ENCODE results near the gene SLC26A9. TPM values are rescaled to one million over a fixed set of nuclear protein-coding genes. Genes with fewer than 3 reads are reported as not detected.
"Not testable (repeated sequence)": the region's sequence is repeated elsewhere in the genome, so short reads cannot be mapped to it uniquely, and the experiment has no call there.

The SLC26A9 gene
- polyA plus RNA-seq, 1 experiment, result not detected

DNA sequence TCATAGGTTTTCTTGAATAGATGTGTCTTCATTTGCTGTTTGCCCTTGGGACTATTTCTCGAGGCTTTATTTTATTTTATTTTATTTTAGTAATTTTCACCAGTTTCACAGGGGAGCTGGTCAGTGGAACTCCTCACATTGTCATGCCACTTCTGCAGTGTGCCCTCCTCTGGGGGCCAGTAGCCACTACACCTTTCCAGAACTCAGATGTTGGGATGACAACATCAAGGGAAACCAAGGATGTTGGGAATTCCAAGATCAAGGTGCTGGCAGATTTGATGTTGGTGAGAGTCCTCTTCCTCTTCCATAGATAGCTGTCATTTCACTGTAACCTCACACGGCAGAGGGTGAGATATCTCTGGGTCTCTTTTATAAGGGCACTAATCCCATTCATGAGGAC, 35.5 kb downstream of the SLC26A9 start:
- ChIA-PET CTCF (interaction anchor here (0.9 to 3.7 kb wide), 17 partner anchors 10 to 316 kb away, joined by 3 to 61 read pairs (median 5); no protein-coding TSS in a partner anchor), POLR2A (no interaction called here)
- no peak for DNase-seq (ENCODE audit: low read depth)
- Histone ChIP-seq H3K4me3 (ENCODE audit: low read depth, low read length) (no peak overlapping the region), H3K27me3 (ENCODE audit: control insufficient read depth, insufficient read depth, low read length) (no peaks in the 10 kb centered on the region), H3K36me3 (ENCODE audit: control insufficient read depth, insufficient read depth, low read length) (no peaks in the 10 kb centered on the region)
- TF ChIP-seq, protein P1, sequence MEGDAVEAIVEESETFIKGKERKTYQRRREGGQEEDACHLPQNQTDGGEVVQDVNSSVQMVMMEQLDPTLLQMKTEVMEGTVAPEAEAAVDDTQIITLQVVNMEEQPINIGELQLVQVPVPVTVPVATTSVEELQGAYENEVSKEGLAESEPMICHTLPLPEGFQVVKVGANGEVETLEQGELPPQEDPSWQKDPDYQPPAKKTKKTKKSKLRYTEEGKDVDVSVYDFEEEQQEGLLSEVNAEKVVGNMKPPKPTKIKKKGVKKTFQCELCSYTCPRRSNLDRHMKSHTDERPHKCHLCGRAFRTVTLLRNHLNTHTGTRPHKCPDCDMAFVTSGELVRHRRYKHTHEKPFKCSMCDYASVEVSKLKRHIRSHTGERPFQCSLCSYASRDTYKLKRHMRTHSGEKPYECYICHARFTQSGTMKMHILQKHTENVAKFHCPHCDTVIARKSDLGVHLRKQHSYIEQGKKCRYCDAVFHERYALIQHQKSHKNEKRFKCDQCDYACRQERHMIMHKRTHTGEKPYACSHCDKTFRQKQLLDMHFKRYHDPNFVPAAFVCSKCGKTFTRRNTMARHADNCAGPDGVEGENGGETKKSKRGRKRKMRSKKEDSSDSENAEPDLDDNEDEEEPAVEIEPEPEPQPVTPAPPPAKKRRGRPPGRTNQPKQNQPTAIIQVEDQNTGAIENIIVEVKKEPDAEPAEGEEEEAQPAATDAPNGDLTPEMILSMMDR (IDR thresholded peaks at IDR 0.05; ENCODE audit: insufficient read depth, low read depth, low read length), result peak; percentile 76

DNA sequence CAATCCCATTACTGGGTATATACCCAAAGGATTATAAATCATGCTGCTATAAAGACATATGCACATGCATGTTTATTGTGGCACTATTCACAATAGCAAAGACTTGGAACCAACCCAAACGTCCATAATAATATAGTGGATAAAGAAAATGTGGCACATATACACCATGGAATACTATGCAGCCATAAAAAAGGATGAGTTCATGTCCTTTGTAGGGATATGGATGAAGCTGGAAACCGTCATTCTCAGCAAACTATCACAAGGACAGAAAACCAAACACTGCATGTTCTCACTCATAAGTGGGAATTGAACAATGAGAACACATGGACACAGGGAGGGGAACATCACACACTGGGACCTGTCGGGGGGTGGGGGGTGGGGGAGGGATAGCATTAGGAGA, 38.2 kb downstream of the SLC26A9 start:
- H3K4me3 ChIP-seq (ENCODE audit: low read depth, low read length); DNase-seq (ENCODE audit: low read depth); H3K27me3 ChIP-seq (ENCODE audit: control insufficient read depth, insufficient read depth, low read length); H3K36me3 ChIP-seq (ENCODE audit: control insufficient read depth, insufficient read depth, low read length); POLR2A ChIA-PET: not testable (repeated sequence)
- CTCF ChIA-PET, result interaction anchor here (3.7 kb wide), 1 partner anchor 113 kb away, joined by 61 read pairs; no protein-coding TSS in a partner anchor

DNA sequence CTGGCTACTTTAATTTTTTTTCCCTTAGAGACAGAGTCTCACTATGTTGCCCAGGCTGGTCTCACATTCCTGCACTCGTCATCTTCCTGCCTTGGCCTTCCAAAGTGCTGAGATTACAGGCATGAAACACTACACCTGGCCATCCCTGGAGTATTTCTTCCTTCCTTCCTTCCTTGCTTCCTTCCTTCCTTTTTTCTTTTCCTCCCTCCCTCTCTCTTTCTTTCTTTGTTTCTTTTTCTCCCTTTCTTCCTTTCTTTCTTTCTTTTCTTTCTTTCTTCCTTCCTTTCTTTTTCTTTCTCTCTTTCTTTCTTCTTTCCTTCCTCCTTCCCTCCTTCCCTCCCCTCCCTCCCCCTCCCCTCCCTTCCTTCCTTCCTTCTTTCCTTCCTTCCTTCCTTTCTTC, 46.9 kb downstream of the SLC26A9 start:
- TF ChIP-seq, protein P1 (IDR thresholded peaks at IDR 0.05; ENCODE audit: insufficient read depth, low read depth, low read length), result no peak
- CTCF ChIA-PET, result interaction anchor here (3.2 kb wide), 1 partner anchor 12 kb away, joined by 11 read pairs; no protein-coding TSS in a partner anchor
- H3K4me3 ChIP-seq (ENCODE audit: low read depth, low read length), result no peak overlapping the region
- POLR2A ChIA-PET, result no interaction called here
- DNase-seq (ENCODE audit: low read depth), result no peak
- peaks cover 1% of the 10 kb centered on the region; the same call in 1 of the 2 replicates for H3K36me3 ChIP-seq (ENCODE audit: control insufficient read depth, insufficient read depth, low read length)
- no peaks in the 10 kb centered on the region for H3K27me3 ChIP-seq (ENCODE audit: control insufficient read depth, insufficient read depth, low read length)

DNA sequence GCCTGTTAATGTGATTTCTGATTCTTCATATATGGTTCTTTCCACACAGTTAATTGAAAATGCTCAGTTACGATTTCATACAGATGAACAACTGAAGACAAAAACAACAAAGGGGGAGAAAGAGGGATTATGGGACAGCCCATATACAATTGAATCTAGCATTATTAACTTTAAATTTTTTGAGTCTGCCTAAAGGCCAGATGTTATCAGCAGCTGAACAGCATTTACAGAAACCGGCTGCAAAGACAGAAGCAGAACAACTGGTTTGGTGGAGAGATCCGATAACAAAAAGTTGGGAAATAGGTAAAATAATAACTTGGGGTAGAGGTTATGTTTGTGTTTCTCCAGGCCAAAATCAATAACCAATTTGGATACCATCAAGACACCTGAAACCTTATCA, 49.1 kb downstream of the SLC26A9 start:
- H3K36me3 ChIP-seq (ENCODE audit: control insufficient read depth, insufficient read depth, low read length); H3K4me3 ChIP-seq (ENCODE audit: low read depth, low read length); POLR2A ChIA-PET; H3K27me3 ChIP-seq (ENCODE audit: control insufficient read depth, insufficient read depth, low read length); DNase-seq (ENCODE audit: low read depth): not testable (repeated sequence)
- CTCF ChIA-PET, result interaction anchor here (1.6 kb wide), 1 partner anchor 235 kb away, joined by 3 read pairs; no protein-coding TSS in a partner anchor

DNA sequence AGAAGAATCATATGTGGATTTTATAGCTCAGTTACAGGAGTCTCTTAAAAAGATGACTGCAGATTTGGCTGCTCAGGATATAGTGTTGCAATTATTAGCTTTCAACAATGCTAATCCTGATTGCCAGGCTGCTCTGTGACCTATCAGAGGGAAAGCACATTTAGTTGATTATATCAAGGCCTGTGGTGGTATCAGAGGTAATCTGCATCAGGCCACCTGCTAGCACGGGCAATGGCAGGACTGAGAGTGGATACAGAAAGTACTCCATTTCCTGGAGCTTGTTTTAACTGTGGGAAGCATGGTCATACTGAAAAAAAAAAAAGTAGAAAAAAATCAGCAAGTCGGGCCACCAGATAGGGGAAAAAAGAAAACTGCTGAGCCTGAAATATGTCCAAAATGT, 51.1 kb downstream of the SLC26A9 start:
- H3K27me3 ChIP-seq (ENCODE audit: control insufficient read depth, insufficient read depth, low read length); H3K4me3 ChIP-seq (ENCODE audit: low read depth, low read length); POLR2A ChIA-PET; H3K36me3 ChIP-seq (ENCODE audit: control insufficient read depth, insufficient read depth, low read length); DNase-seq (ENCODE audit: low read depth): not testable (repeated sequence)
- CTCF ChIA-PET, result interaction anchor here (0.7 to 2.2 kb wide), 6 partner anchors 14 to 101 kb away, joined by 3 to 9 read pairs (median 4); no protein-coding TSS in a partner anchor

DNA sequence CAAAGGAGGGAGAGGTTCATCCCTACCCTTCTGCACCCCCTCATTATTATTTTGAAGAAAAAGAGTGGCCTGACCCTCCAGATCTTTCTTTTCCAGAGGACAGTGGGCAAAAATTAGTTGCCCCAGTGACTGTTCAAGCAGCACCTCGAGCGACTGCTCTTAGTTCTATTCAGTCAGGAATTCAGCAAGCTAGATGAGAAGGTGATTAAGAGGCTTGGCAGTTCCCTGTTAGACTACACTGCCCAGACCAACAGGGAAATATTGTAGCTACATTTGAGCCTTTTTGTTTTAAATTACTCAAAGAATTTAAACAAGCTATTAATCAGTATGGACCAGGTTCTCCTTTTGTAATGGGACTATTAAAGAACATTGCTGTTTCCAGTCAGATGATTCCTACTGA, 51.8 kb downstream of the SLC26A9 start:
- H3K36me3 ChIP-seq (ENCODE audit: control insufficient read depth, insufficient read depth, low read length); H3K4me3 ChIP-seq (ENCODE audit: low read depth, low read length); DNase-seq (ENCODE audit: low read depth); POLR2A ChIA-PET; H3K27me3 ChIP-seq (ENCODE audit: control insufficient read depth, insufficient read depth, low read length): not testable (repeated sequence)
- CTCF ChIA-PET, result interaction anchor here (0.8 to 2.2 kb wide), 7 partner anchors 15 to 299 kb away, joined by 3 to 9 read pairs (median 5); no protein-coding TSS in a partner anchor

DNA sequence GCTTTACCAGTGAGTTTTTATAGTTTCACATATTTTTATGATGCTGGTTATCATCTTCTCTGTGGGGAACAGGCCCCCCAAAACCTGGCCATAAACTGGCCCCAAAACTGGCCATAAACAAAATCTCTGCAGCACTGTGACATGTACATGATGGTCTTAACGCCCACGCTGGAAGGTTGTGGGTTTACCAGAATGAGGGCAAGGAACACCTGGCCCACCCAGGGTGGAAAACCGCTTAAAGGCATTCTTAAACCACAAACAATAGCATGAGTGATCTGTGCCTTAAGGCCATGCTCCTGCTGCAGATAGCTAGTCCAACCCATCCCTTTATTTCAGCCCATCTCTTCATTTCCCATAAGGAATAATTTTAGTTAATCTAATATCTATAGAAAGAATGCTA, 52.6 kb downstream of the SLC26A9 start:
- DNase-seq (ENCODE audit: low read depth); H3K36me3 ChIP-seq (ENCODE audit: control insufficient read depth, insufficient read depth, low read length); H3K27me3 ChIP-seq (ENCODE audit: control insufficient read depth, insufficient read depth, low read length); H3K4me3 ChIP-seq (ENCODE audit: low read depth, low read length); POLR2A ChIA-PET: not testable (repeated sequence)
- CTCF ChIA-PET, result interaction anchor here (1.7 to 2.2 kb wide), 3 partner anchors 17 to 98 kb away, joined by 5 to 9 read pairs (median 7); no protein-coding TSS in a partner anchor

DNA sequence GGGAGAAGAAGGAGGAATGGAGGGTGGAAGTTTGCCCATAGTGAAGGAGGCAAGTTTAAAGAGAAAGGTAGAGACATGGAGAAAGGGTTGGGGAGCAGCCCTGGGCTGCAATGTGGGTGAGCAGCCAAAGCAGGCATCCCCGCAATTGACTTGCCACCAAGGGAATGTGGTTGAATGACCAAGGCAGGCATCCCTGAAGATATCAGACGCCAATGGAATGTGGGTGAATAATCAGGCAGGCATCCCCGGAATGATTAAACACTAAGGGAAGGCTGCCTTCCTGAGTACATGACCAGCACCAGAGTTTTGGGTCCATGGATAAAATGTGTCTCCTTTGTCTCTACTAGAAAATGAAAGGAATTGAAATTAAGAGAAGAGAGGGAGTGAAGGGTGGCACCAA, 53.5 kb downstream of the SLC26A9 start:
- CTCF ChIA-PET; POLR2A ChIA-PET; H3K36me3 ChIP-seq (ENCODE audit: control insufficient read depth, insufficient read depth, low read length): not testable (repeated sequence)

DNA sequence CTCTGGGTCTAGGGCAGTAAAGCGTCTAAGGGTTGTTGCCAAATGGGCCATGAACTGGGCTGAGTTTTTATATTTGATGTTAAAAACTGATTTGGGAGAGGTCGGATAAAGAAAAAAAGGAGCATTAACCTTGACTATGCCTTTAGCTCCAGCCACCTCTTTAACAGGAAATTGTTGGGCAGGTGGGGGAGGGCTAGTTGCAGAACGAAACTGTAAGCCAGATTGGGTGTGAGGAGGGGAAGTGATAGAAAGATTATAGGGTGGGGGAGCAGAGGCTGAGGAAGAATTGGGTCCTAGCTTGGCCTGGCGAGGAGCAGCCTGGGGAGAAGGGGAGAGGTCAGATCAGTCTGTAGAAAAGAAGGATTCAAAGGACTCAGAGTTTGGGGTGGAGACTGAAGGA, 54.2 kb downstream of the SLC26A9 start:
- H3K36me3 ChIP-seq (ENCODE audit: control insufficient read depth, insufficient read depth, low read length); POLR2A ChIA-PET; H3K27me3 ChIP-seq (ENCODE audit: control insufficient read depth, insufficient read depth, low read length); H3K4me3 ChIP-seq (ENCODE audit: low read depth, low read length); DNase-seq (ENCODE audit: low read depth): not testable (repeated sequence)
- CTCF ChIA-PET, result interaction anchor here (0.7 kb wide), 1 partner anchor 19 kb away, joined by 3 read pairs; no protein-coding TSS in a partner anchor

More for the DNA sequence above, 53.5 kb downstream of the SLC26A9 start:
- DNase-seq (ENCODE audit: low read depth); H3K4me3 ChIP-seq (ENCODE audit: low read depth, low read length); H3K27me3 ChIP-seq (ENCODE audit: control insufficient read depth, insufficient read depth, low read length): not testable (repeated sequence)

Measured in BJ (cell line).